ENCODE results near the gene SOD3.

Gene SOD3

DNA sequence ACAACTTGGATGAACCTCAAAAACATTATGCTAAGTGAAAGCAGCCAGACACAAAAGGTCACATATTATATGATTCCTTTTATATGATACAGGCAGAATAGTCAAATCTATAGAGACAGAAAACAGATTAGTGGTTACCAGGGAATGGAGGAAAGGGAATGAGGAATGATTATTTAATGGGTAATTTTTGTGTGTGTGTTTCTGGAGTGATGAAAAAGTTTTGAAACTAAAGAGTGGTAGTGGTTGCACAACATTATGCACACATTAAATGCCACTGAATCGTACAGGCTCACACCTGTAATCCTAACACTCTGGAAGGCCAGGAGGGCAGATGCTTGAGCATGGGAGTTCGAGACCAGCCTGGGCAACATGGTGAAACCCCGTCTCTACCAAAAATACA, 19.6 kb upstream of the SOD3 start:
- DNase-seq: no peak

- DNase-seq: no peak
Observed at GRCh38 chr4:24777536-24778463, 17.6 kb upstream of the SOD3 start.

DNA sequence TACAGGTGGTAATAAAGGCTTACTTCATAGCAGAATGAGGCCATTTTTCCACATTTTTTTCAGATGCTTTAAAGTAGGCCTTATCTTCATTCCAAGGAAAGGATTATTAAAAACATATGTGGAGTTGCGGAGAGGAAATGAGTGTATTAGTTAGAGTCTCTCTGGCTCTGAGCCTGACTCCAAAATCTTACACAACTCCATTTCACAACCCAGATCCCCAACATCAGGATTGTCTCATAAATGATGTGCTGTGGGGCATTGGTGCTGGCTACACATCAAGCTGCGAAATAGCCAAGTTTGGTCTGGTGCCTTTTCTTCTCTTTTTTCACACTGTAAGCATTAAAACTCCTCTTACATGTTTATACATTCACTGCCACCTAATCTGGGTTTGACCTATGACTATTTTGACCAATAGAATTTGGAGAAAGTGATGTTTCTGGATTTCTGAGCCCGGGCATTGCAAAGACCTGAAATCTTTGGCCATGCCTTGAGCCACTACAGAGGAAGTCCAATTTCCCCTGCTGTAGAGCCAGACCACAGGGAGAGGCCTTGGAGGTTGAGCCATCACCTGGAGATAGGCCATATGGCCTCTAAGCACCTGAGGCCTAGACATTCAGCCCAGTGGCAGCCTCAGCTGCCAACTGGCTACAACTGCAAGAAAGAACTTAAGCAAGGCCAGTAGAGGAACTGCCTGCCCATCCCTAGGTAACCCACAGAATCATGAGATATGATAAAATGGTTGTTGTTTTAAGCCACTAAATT, 16.7 kb upstream of the SOD3 start:
- DNase-seq: no peak

DNA sequence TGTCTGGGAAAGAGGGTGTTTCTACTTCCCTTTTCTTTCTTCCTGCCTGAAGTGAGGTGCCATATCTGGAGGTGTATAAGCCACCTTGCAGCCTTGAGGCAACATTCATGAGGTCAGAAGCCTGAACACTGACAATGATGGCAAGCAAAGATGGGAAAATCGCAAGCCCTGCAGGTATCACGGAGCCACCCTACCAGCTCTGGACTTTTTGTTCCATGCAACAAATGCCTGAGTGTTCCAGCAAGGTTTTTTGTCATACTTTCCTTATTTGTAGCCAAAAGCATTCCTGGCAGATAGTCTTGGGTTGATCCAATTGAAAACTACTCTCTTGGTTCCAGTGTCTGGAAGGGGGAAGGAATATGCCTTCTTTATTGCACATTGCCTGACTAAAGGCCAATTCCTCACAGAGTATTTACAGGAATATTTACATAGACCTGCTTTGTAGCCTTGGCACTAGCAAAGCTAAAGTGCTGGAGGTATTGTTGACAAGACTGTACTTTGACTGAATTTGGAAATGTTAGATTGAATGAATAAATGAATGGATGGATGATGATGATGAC, 14.4 kb upstream of the SOD3 start:
- no peak for DNase-seq

GRCh38 chr4:24781999-24782745, 13.2 kb upstream of the SOD3 start:
- DNase-seq: no peak

DNA sequence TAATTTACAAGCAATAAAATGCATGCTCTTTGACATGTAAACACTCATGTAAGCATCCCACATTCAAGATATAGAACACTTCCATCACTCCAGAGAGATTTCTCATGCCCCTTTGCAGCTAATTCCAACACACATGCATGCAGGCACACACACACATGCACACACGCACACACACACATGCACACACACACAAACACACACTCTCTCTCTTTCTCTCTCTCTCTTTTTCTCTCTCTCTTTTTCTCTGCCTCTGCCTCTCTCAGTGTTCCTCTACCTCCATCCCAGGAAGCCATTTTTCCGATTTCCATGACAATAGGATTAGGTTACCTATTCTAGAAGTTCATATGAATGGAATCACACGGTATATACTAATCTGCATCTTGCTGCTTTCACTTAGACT, 11.9 kb upstream of the SOD3 start:
- no peak for DNase-seq

- no peak for DNase-seq
Observed at GRCh38 chr4:24791043-24791442, 4.3 kb upstream of the SOD3 start.

GRCh38 chr4:24792552-24792951, 2.8 kb upstream of the SOD3 start:
- DNase-seq: no peak

GRCh38 chr4:24793219-24794005, 2.0 kb upstream of the SOD3 start:
- DNase-seq: no peak

GRCh38 chr4:24794051-24794450, 1.3 kb upstream of the SOD3 start:
- DNase-seq: no peak

GRCh38 chr4:24794480-24794879, 893 bp upstream of the SOD3 start:
- no peak for DNase-seq

- no peak for DNase-seq
Observed at GRCh38 chr4:24795666-24796381, 451 bp downstream of the SOD3 start.

- no peak for DNase-seq
Observed at GRCh38 chr4:24796620-24797019, 1.2 kb downstream of the SOD3 start.

- DNase-seq: no peak
Observed at GRCh38 chr4:24798036-24798610, 2.8 kb downstream of the SOD3 start.

GRCh38 chr4:24799196-24799543, 3.8 kb downstream of the SOD3 start:
- no peak for DNase-seq

GRCh38 chr4:24799544-24800324, 4.4 kb downstream of the SOD3 start:
- no peak for DNase-seq

GRCh38 chr4:24800325-24800895, 5.0 kb downstream of the SOD3 start:
- no peak for DNase-seq

GRCh38 chr4:24801136-24801855, 5.9 kb downstream of the SOD3 start:
- DNase-seq: no peak

- no peak for DNase-seq
Observed at GRCh38 chr4:24802648-24803047, 7.3 kb downstream of the SOD3 start.

All from T-helper 1 cell (primary cell).